Daoy (cell line): Measurements from ENCODE around the gene HSD17B2. TPM values are rescaled to one million over a fixed set of nuclear protein-coding genes. Genes with fewer than 3 reads are reported as not detected.
"Not testable (repeated sequence)": the region's sequence is repeated elsewhere in the genome, so short reads cannot be mapped to it uniquely, and the experiment has no call there.

Source experiments
- DNase-seq: peaks from one replicate; pipeline ENCODE4 v3.0.0-alpha.2; 2015; ENCODE audit warnings: low read depth
- total RNA-seq: library from RNA; depleted of rRNA; stranded (reverse); fragments of >200 nt; shearing (Covaris generic); gene quantifications from 2 replicates; pipeline ENCODE4 v1.2.3, GENCODE V29; 2014

The HSD17B2 gene
- total RNA-seq, 1 experiment from 2014 or later: 0.69 TPM

DNA sequence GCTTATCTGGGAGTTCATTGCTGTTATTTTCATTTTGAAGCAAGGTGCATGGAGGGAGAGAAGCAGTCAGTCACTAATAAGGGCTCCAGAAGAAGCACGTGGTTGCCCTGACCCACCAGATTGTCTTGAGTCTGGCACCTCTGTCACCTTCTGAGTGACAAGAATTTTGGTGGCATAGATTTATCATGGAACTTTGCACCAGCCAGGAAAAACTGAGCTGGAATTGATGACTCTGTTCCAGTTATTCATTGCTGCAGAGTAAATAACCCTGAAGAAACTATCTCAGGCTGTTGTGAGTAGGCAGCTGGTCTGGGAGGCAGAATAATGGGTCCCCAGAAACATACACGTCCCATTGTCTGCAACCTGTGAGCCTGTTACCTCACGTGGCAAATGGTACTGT is 44.8 kb downstream of the HSD17B2 start:
- no peak for DNase-seq

DNA sequence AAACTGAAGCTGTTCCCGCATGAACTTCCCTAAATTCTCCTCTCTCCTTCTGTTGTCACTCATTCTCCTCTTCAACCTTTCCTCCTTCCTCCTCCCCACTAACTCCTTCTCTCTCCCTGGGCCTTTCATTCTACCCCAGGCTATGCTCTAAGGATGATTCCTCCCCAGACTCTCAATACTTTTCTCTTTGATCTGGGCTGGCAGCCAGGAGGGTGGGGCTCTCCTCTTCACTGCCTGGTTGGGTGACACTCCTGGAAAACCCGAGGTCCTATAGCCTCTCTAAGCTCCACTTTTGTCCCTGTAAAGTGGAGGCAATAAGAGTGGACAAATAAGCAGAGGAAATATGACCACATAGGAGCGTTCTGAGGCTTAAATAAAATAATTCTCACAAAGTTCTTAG is 46.2 kb downstream of the HSD17B2 start:
- DNase-seq: no peak

DNA sequence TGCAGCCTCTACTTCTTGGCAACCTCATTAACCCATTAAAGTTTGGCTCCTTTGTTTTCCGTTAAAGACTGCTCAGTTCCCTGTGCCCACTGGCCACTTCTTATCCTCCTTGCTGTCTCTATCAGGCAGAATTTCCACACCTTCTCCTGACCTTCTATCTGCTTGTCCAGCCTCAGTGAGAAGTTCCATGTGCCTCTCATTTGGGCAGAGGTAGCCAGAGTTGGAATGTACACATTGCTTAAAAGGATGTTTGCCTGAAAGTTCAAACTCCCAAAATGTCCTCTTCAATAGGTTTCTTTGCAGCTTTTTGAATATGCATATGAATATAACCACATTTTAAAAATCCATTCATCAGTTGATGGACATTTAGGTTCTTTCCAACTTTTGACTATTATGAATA is 47.0 kb downstream of the HSD17B2 start:
- no peak for DNase-seq

DNA sequence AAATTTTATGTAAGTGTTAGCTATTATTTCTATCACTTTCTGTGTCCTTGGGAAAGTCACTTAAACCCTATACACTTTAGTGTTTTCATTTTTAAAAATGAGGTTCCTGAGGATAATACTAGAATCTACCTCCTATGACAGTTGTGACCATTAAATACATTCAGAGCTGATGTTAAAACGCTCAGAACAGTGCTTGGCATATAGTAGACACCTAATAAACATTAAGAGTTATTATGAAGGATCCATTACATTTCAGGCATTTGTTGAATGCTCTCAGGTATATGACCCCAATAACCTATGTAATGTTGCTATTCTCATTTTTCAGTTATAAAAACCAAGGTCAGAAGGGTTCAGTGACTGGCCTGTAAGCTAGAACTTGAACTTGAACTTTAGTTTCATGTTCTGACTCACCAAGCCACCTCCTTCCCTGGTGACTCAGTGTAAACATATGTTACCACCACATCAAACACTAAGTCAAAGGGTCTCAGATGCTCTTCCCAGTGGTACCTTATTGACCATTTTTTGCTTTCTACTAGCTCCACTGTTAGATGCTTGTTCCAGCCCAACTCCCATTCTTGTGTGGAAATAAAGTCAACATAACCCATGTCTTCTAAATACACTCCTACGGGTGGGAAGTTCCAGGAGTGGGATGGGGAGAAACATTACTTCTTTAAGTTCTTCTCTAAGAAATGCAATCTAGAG is 47.6 kb downstream of the HSD17B2 start:
- DNase-seq: peak; percentile 69

DNA sequence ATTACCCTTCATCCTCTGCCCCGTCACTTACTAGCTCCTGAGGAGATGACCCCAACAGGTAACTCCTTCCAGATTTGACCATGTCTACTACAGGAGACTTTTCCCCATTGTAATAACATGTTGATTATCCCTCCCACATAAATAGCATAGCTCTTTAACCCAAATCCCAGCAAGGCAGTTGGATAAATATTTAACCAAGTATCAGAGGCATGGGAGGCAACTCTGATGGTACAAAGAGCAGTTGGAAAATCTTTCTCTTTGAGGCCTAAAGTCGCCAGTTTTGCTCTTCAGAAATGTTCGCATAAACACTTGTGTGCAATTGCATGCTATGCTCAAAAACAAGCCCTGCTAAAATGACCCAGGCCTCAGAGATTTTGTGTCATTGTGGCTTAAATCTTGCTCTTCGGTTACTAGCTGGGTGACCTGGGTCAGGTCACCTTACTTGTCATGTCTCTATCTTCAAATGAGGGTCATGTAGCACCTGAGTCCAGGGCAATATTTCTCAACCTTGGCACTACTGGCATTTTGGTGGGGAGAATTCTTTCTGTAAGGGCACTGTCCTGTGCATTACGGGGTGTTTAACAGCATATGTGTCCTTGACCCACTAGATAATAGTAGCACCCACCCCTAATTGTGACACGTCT is 48.8 kb downstream of the HSD17B2 start:
- no peak for DNase-seq

DNA sequence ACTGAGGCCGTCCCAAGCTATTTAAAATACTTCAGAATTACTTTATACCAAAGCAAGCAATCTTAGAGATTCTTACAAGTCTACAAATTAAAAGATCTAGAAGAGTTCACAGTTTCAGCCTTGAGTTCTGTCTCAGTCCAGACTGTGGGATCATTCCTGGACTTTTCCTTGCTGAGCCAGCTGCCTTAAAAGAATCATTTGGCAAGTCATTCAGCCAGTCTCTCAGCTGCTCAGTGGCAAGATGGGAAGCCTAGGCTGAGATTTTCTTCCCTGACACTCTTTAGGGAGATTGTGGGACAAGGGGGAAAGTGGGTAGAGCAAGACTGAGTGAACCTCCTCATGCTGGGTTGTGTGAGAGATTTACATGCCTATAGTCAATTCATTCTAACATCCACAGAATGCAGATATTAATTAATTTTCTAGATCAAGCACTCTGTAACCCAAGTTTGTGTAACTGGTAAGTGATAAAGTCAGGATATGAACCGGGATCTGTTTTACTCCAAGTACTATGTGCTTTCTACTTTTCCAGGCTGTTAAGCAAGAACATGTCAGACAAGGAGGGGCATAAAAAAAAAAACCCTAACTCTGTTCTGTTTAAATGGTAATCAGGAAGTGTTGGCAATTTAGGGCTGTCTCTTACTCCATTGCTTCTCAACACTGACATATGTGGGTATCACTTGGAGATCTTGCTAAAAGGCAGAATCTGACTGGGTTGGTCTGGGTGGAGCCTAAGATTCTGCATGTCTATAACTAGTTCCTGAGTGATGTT is 50.1 kb downstream of the HSD17B2 start:
- DNase-seq: no peak

DNA sequence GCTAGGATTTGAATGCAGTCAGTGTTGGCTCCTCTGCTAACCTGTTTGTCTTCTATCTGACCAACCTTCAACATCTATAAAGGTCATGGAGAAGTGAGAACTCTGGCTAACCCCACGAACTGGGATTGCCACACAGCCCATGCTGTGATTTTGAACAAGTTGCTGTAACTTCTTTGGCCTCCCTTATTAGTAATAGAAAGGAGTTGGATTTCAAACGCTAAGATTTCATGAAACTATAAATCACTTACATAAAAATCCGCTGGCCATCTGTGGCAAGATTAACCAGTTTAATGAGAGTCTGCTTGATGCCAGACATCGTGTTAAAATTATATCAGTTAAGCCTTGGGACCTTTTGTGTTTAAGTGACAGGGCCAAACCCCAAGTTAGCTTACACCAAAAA is 53.4 kb downstream of the HSD17B2 start:
- DNase-seq: no peak

DNA sequence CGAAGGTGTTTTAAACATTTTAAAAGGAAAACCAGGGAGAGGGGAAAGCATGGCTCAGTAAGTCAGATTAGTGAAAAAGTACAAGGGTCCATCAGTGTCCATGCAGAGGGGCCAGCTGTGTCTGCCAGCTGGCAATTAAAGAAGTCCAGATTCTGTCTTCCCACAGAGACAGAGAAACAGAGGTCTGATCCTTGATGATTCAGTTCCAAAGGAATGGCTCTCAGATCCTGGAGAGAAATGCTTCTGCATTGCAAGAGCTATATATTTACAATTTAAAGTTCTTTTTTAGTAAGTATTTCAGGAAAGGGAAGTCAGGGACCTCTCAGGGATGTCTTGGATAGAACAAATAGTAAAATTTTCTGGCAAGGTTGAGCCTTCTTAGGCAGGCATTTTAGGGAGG is 56.2 kb downstream of the HSD17B2 start:
- peak; percentile 3 for DNase-seq

DNA sequence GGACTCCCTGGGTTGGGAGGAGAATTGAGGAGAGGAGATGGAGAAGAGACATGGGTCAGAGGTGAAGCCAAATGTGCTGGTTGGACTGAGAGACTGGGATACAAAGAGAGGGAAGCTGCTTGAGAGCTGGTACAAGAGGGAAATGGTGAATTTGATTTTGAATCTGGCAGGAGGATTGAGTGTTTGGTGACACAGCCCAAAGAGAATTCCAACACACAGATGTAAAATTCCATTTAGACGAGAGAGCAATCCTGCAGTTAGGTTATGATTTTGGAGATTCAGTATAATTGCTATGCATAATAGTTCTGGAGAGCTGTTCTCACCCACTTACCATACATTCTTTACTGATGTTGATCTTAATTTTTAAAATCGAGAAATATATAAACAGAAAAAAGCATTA is 57.7 kb downstream of the HSD17B2 start:
- no peak for DNase-seq

DNA sequence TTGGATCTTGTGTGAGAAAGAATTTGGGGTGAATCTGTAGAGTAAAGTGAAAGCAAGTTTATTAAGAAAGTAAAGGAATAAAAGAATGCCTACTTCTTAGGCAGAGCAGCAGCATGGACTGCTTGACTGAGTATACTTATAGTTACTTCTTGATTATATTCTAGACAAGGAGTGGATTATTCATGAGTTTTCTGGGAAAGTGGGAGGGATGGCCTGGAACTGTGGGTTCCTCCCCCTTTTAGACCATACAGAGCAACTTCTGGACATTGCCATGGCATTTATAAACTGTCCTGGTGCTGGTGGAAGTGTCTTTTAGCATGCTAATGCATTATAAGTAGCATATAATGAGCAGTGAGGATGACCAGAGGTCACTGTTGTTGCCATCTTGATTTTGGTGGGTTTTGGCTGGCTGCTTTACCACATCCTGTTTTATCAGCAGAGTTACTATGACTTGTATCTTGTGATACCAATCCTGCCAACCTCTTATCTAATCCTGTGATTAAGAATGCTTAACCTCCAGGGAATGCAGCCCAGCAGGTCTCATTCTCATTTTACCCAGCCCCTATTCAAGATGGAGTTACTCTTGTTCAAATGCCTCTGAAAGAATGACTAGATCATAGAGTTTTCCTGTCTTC is 58.7 kb downstream of the HSD17B2 start:
- DNase-seq: peak; percentile 43

DNA sequence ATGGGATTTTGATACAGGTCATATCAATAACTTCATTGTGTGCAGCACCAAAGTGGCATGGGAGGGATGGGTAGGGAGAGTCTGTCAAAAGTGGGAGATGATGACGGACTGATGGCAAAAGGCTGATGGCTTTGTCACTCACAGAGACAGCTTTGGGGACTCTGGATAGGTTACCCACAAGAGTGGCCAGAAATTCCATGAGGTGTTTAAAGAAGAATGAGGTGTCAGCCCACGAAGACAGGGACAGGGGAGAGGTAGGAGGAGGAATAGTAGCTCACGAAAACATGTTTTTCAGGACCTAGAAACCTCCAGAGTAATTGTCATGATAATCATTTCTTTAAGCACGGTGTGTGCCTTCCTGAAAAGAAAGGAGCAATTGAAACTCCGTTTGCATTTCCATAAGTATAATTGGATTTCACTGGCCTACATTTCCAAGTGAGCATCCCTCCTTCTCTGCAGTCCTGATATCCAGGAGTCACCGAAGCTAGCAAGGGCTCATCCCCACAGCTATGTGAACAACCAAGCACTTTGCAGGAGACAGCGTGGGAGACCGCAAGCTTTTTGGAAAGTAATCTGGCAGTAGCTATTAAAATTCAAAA is 60.0 kb downstream of the HSD17B2 start:
- no peak for DNase-seq

DNA sequence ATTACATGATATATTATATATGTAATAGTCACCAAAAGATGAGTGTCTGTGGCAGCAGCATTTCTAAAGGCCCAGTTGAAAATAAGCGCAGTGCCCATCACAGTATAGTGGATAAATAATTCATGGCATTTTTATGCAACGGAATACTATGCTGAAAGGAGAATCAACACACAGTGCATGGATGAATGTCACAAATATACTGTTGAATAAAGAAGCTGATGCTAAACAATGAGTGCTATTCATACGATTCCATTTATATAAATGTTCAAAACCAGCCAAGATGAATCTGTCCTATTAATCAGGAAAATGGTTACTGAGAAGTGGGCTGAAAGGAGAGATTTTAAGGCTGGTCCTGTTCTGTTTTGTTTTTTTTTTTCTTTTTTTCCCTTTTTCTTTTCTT is 61.6 kb downstream of the HSD17B2 start:
- no peak for DNase-seq

DNA sequence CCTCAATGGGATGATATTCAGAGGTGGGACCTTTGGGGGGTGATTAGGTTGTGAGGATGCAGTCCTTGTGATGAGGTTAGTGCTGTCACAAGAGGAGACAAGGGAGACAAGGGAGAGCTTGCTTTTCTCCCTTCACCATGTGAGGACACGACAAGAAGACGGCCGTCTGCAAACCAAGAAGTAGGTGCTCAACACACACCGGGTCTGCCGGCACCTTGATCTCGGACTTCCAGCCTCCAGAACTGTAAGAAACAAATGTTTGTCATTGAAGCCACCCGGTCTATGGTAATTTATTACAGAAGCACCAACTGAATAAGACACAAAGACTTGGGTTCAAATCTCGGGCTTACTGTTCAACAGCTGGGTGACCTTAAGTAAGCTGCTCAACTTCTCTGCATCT is 70.1 kb downstream of the HSD17B2 start:
- DNase-seq: no peak

DNA sequence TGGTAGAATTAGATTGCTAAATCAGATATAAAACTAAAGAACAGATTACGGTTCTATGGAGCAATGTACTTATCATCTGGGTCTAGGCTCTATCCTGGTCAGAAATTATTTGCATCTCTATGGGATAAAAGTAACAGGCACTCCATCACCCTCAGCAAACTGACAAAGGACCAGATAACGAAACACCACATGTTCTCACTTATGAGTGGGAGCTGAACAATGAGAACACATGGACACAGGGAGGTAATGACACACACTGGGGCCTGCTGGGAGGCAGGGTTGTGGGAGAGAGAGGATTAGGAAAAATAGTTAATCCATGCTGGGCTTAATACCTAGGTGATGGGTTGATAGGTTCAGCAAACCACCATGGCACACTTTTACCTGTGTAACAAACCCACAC is 73.0 kb downstream of the HSD17B2 start:
- no peak for DNase-seq

DNA sequence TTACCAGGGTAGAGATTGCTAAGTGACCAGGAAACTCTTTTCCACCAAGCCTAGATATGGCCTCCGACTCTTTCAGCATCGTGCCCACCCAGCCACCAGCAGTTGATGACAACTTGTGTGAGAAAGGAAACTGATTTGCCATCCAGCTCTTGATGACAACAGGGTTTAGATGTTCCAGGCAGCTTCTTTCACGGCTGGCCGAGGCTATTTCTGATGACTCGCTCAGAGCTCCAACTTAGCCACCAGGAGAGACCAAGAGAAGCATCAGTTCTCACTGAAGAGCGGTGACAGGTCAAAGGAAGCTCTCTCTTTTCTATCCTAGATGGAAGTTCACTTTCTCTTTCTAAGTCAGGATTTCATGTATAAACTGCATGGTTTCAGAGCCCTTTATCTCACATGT is 73.7 kb downstream of the HSD17B2 start:
- no peak for DNase-seq

DNA sequence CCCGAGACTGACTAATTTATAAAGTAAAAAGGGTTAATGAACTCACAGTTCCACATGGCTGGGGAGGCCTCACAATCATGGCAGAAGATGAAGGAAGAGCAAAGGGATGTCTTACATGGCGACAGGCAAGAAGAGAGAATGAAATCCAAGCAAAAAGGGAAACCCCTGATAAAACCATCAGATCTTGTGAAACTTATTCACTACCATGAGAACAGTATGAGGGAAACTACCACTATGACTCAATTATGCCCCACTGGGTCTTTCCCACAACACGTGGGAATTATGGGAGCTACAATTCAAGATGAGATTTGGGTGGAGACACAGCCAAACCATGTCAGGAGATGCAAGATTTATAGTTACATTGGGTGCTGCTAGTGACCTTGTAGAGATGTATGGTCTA is 74.2 kb downstream of the HSD17B2 start:
- not testable (repeated sequence) for DNase-seq

DNA sequence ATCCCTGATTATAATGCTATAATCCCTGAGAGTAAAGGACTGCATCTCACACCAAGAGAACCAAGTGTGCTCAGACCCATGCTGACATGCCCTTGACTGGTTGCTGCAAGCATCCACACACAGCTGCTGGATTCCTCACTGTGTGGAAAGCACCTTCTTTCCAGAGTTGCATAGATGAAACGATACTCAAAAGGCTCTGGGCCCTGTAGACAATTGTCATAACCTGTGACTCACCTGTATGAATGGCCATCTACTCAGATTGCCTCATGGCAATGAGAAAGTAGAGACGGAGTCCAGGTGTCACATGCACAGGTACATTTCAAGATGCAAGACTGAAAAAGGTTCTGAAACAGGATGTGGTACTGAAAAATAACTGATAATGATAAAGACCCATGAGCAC is 76.9 kb downstream of the HSD17B2 start:
- DNase-seq: no peak

DNA sequence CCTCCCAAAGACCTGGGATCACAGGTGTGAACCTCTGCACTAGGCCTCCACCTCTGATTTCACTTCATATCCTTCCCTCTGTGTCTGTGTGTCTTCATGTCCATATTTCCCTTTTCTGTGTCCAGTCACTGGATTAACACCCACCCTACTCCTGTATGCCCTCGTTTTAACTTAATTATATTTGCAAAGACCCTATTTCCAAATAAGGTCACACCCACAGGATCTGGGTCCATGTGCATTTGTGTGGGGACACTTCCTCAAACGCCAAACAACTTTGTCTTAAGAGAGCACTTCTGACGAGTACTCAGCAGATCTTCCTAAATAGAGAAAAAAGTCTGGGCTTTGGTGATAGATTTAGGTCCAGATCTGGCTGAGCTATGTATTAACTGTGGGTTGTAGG is 78.7 kb downstream of the HSD17B2 start:
- DNase-seq: no peak

DNA sequence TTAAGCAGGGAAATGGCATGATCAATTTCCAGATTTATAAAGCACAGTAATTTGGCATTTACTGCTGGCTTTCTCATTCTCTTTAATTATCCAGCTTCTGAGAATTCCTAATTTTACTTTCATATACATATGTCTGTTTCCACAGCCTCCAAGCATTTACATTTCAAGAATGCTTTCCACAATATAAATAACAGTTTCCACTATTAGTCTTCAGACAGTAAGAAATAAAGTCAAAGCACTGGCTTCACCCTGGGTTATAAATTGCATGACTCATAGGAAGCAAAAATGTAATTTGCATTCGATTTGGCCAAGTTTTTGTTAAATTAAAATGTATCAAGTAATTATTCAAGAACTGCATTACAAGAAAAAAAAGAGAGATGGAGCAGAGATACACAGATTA is 81.5 kb downstream of the HSD17B2 start:
- DNase-seq: no peak

DNA sequence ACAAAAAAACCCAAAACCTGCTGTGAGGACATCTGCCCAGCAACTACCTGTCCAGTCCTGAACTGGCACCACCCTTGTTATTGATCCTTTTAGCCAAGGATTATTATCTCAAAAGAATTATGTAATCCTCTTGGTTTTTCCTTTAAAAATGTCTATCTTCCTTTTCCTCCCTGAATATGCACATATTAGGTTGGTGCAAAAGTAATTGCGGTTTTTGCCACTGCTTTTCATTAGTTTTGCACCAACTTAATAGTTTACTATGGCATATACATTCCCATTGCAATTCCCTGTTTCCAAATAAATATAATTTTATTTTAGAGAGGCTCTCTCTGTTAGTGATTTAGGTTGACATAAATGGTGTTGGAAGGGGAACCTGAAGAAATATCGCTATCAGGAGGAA is 83.7 kb downstream of the HSD17B2 start:
- no peak for DNase-seq

DNA sequence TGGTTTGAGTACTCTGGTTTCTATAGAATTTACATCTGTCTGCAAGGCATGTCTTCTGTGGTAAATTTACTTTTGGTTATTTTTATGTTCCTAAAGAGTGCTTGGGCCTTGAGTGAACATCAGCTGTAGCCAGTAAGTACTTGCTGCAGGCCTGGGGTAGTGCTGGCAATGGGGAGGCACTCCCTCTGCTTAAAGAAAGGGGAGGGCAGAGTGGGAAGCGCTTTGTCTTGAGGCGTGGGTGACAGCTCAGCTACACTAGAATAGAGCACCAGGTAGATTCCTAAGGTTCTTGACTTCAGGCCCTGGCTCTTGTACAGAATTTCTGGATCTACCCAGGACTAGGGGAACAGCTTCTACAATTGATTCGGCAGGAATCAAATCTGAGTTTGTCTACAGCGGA is 84.4 kb downstream of the HSD17B2 start:
- DNase-seq: no peak

DNA sequence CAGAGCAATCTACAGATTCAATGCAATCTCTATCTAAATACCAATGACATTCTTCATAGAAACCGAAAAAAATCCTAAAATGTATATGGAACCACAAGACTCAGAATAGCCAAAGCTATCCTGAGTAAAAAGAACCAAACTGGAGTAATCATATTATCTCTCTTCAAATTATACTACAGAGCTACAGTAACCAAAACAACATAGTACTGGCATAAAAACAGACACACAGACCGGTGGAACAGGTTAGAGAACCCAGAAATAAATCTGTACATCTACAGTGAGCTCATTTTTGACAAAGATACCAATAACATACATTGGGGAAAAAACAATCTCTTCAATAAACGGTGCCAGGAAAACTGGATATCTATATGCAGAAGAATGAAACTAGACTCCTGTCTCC is 89.6 kb downstream of the HSD17B2 start:
- no peak for DNase-seq
